Mucosa of gallbladder (tissue), 1 donor: Measurements from ENCODE around the gene HK1. TPM values are rescaled to one million over a fixed set of nuclear protein-coding genes. Genes with fewer than 3 reads are reported as not detected.
"Not testable (repeated sequence)": the region's sequence is repeated elsewhere in the genome, so short reads cannot be mapped to it uniquely, and the experiment has no call there.

ENCODE experiments used
- DNase-seq: peaks from one replicate; pipeline ENCODE4 v3.0.0-alpha.2; 2020; ENCODE audit warnings: low spot score
- total RNA-seq: library from RNA; stranded (reverse); gene quantifications from one replicate; pipeline ENCODE4 v1.2.1, GENCODE V29; 2021
- donor health status: DM: no; HTN: no; CAD: no.

The HK1 gene
- total RNA-seq, 1 donor from 2014 or later = 70.7 TPM

DNA sequence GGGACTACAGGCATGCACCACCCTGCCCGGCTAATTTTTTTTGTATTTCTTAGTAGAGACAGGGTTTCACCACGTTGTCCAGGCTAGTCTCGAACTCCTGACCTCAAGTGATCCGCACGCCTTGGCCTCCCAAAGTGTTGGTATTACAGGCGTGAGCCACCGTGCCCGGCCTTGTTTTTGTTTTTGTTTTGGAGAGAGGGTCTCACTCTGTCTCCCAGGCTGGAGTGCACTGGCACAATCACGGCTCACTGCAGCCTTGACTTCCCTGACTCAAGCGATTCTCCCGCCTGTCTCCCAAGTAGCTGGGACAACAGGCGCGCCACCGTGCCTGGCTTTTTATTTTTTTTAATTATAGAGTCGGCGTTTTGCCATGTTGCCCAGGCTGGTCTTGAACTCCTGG lies 172.1 kb downstream of the HK1 start:
- not testable (repeated sequence) for DNase-seq

DNA sequence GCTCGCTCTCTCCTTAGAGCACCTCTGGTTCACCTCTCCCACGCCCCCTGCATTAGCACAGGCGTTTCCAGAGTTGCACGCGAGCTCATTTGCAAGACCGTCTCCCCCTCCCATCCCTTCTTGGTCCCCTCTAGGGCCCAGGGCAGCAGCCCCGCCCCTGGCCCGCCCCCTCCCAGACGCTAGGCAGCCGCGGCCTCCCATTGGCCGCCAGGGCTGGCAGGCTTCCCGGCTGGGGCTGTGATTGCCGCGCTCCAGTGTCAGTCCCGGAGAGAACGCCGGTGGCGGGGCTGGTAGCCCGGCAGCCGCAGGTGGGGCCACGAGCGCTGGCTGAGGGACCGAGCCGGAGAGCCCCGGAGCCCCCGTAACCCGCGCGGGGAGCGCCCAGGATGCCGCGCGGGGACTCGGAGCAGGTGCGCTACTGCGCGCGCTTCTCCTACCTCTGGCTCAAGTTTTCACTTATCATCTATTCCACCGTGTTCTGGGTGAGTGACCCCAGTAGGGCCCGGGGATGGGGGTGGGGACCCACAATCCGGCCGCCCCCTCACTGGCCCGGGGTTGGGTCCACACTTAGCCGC lies 173.0 kb downstream of the HK1 start, which contains the start of gene TSPAN15:
TSPAN15 (plus strand) TSS at position 257 of the 575 bp plus-strand sequence; CDS start at position 387, 130 bp downstream.
- DNase-seq = peak; percentile 92

Other genes with a start within 250 kb of the HK1 start
- 91.4 TPM for gene SRGN, start 190.4 kb upstream of the HK1 start, total RNA-seq
- gene VPS26A, start 154.3 kb upstream of the HK1 start, total RNA-seq = 39.7 TPM
- gene SUPV3L1, start 98.3 kb upstream of the HK1 start, total RNA-seq = 21.8 TPM
- gene HKDC1, start 58.2 kb upstream of the HK1 start, total RNA-seq = 41.2 TPM
- gene TACR2, start 138.4 kb downstream of the HK1 start, total RNA-seq = 1.6 TPM
- gene TSPAN15, start 173.0 kb downstream of the HK1 start, total RNA-seq = 108 TPM